WTC11 (cell line): Measurements from ENCODE around the gene PANK4. TPM values are rescaled to one million over a fixed set of nuclear protein-coding genes. Genes with fewer than 3 reads are reported as not detected.

Experiments used
- ATAC-seq: fragments of 200-7000 bp; cut with Tn5 transposase; 2 replicates; pipeline ENCODE4 v1.10.0; 2021; ENCODE audit warnings: mild to moderate bottlenecking, moderate library complexity
- CTCF ChIA-PET: fragments of 300-600 bp; sonication (Branson Sonifier 250); formaldehyde crosslinking; loops from one replicate; lab custom pipeline; 2021; ENCODE audit warnings: antibody characterized with exemption; lab: Charles Lee
- POLR2A ChIA-PET: fragments of 350-600 bp; sonication (Branson Sonifier 250); formaldehyde crosslinking; loops from one replicate; lab custom pipeline; 2021; ENCODE audit warnings: antibody characterized with exemption; lab: Charles Lee
- DNase-seq: peaks from one replicate; pipeline ENCODE4 v3.0.0; 2021; ENCODE audit warnings: low spot score
- H3K27ac Mint-ChIP-seq: 2 replicates; pipeline ENCODE4 v1.8.0; 2021; ENCODE audit warnings: mixed read lengths
- H3K27me3 Mint-ChIP-seq: 2 replicates; pipeline ENCODE4 v1.8.0; 2021; ENCODE audit warnings: low read depth, mild to moderate bottlenecking, moderate library complexity, mixed read lengths
- H3K36me3 Mint-ChIP-seq: 2 replicates; pipeline ENCODE4 v1.8.0; 2021; ENCODE audit warnings: mixed read lengths
- H3K4me1 Mint-ChIP-seq: 2 replicates; pipeline ENCODE4 v1.8.0; 2022; ENCODE audit warnings: mixed read lengths
- H3K4me3 Mint-ChIP-seq: 2 replicates; pipeline ENCODE4 v1.8.0; 2021; ENCODE audit warnings: mild to moderate bottlenecking, moderate library complexity, mixed read lengths
- H3K9me3 Mint-ChIP-seq: 2 replicates; pipeline ENCODE4 v1.8.0; 2021; ENCODE audit warnings: mixed read lengths
- ATF6 ChIP-seq: sonication (generic); formaldehyde crosslinking; IDR thresholded peaks from 2 replicates; pipeline ENCODE4 v1.8.1; 2023; ENCODE audit warnings: mild to moderate bottlenecking, missing genetic modification reagents
- FOXP4 ChIP-seq: sonication (generic); formaldehyde crosslinking; IDR thresholded peaks from 2 replicates; pipeline ENCODE4 v1.8.0; 2022; ENCODE audit warnings: mild to moderate bottlenecking, missing genetic modification reagents
- ZNF281 ChIP-seq: sonication (generic); formaldehyde crosslinking; IDR thresholded peaks from 2 replicates; pipeline ENCODE4 v1.8.0; 2023; ENCODE audit warnings: mild to moderate bottlenecking, missing genetic modification reagents
- ZNF512 ChIP-seq: sonication (generic); formaldehyde crosslinking; IDR thresholded peaks from 2 replicates; pipeline ENCODE4 v1.8.1; 2022; ENCODE audit warnings: missing genetic modification reagents, borderline replicate concordance
- ZNF532 ChIP-seq: fragments of 250-450 bp; sonication (Bioruptor Pico); IDR thresholded peaks from 2 replicates; pipeline ENCODE4 v1.9.0; 2021; ENCODE audit warnings: mild to moderate bottlenecking, borderline replicate concordance
- total RNA-seq: library from RNA; stranded (reverse); gene quantifications from 3 replicates; pipeline ENCODE4 v1.2.3, GENCODE V29; 2021

Gene PANK4
- total RNA-seq, 1 experiment from 2014 or later = 52.5 TPM

GRCh38 chr1:2492091-2492490, 34.3 kb downstream of the PANK4 start:
- CTCF ChIA-PET = interaction anchor here (0.5 kb wide), 1 partner anchor 21 kb away, joined by 3 read pairs; no protein-coding TSS in a partner anchor
- no peak overlapping the region for H3K4me3 Mint-ChIP-seq
- POLR2A ChIA-PET = no interaction called here

More at GRCh38 chr1:2492091-2492490, 34.3 kb downstream of the PANK4 start:
- peaks cover 7% of the 10 kb centered on the region for H3K27me3 Mint-ChIP-seq
- TF ChIP-seq ZNF532 (CRISPR knock-in tag) (no peak), ZNF281 (no peak), ATF6 (CRISPR knock-in tag) (no peak), FOXP4 (CRISPR knock-in tag) (no peak), ZNF512 (CRISPR knock-in tag) (no peak)
- H3K27ac Mint-ChIP-seq = no peak overlapping the region
- no peak for ATAC-seq
- no peaks in the 10 kb centered on the region for H3K4me1 Mint-ChIP-seq
- H3K9me3 Mint-ChIP-seq = peaks cover 15% of the 10 kb centered on the region
- peaks cover 5% of the 10 kb centered on the region; the same call in 1 of the 2 replicates for H3K36me3 Mint-ChIP-seq
- no peak for DNase-seq
